8988T (cell line): Measurements from ENCODE around the gene HDHD5.

ENCODE experiments used
- DNase-seq: peaks from one replicate; pipeline ENCODE4 v3.0.0; 2011

The HDHD5 gene

GRCh38 chr22:17105143-17106129 lies 53.6 kb downstream of the HDHD5 start:
- DNase-seq: no peak

DNA sequence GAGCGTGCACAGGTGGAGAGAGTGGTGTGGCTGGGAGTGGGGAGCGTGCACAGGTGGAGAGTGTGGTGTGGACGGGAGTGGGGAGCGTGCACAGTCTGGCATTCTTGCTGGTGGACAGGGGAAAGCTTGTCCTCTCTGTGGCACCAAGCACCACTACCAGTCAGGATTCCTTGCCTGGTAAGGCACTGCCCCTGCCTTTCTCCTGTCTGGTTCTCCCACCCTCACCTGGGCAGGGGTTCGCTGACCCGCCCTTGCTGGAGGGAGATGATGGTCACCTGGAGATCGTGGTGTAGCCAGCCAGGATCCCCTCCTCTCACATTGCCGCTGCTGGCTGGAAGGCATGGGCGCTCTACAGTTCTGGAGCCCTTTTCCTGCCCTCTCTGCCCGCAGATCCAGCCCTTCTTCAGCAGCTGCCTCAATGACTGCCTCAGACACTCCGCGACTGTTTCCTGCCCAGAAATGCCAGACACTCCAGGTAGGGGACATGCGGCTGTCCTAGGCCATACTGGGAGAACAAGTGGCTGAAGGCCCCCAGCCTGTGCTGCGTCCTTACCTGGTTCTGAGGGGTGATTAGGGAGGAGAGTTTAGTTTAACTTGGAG lies 54.6 kb downstream of the HDHD5 start:
- no peak for DNase-seq

DNA sequence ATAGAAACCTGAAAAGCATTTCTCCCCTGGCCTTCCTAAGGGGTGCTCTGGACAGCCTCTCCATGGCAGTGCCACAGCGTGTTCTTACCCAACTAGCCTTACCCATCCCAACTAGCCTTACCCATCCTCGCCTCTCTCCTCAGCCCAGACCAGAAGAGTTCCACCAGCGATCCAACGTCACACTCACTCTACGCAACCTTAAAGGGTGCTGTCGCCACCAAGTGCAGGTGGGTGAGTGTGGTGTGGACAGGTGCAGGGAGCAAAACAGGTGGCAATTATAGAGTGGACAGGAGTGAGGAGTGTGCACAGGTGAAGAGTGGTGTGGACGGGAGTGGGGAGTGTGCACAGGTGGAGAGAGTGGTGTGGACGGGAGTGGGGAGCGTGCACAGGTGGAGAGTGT lies 55.7 kb downstream of the HDHD5 start:
- no peak for DNase-seq

DNA sequence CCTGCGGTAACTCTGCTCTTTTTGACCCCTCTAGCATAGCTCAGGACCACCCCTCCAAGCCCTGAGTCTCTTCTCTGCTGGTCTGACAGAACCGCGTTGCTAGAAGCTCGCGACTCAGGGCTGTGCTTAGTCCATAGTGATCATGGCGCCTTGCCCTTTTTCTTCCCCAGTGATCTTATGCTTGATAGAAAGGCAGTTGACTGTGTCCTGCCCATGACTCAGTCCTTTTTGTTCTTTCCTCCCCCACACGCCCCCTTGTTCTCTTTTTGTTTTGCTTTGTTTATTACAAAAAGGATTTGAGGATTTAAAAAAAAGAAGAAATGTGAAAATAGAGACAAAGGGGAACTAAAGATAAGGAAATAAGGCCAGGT lies 56.8 kb downstream of the HDHD5 start:
- no peak for DNase-seq

DNA sequence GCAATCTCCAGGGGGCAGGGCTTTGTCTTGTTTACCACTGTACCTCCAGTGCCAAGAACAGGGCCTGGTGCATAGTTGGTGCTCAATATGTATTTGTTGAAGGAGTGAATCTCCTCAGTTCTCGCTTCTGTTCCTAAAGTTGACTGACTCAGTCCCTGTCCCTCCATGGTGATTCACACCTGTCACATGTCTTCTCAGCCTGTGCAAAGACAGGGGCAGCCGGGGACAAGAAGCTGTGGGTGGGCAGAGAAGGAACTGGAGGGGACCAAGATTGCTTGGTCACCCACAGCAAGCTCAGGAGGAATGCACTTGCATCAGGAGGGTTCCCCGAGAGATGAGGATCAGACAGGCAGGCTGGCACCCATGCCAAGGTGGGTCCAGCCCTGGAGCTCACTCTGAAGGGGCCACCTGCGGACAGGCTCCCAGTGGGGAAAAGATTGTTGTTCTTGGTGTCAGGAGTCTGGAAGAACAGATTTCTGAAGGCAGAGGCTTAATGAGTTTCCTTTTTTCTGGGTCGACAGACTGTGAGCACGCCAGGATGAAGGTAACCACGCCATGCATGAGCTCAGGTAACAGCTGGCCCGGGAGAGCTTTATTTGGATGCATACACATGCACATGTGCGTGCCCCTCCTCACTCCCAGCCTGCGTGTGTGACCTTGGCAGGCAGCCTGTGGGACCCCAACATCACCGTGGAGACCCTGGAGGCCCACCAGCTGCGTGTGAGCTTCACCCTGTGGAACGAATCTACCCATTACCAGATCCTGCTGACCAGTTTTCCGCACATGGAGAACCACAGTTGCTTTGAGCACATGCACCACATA lies 57.4 kb downstream of the HDHD5 start:
- no peak for DNase-seq

GRCh38 chr22:17100621-17101020 lies 58.5 kb downstream of the HDHD5 start:
- DNase-seq: no peak

- DNase-seq: no peak
These were observed 60.7 kb downstream of the HDHD5 start for GRCh38 chr22:17098379-17098819.

GRCh38 chr22:17097701-17098100 lies 61.4 kb downstream of the HDHD5 start:
- no peak for DNase-seq

DNA sequence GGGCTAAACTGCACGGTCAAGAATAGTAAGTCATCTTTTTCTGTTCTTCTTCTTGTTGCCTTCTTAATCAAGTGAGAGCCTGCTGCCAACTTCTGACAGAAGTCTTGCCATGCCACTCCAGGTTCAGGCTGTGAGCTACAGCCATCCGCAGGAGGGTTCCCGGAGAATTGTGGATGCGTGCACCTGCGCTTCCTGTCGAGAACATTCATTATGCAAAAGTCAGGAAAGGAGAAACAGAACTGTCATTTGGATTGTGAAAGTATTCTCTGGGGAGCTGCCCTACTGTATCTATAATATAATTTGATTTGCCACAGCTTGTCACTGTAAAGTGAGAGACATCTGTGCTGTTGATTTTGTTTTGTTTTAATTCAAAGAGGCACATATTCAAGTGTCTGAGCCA lies 62.0 kb downstream of the HDHD5 start:
- no peak for DNase-seq

DNA sequence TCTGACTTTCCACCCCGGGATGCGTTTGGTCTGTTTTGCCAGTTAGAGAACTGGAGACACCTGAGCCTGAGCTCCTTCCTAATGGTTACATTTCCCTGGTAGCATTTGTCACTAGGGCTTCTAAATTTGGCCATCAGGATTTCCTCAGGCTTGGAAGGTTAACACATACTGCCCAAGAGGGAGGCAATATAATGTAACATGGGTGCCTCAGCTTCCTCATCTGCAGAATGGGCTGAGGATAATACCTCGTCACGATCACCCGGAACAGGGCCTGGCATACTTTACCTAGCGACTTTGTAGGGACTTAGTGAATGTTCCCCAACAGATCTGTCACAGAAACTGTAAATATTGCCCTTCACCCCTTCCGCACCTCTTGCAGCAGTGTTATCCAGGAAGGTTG lies 63.0 kb downstream of the HDHD5 start:
- DNase-seq: no peak

DNA sequence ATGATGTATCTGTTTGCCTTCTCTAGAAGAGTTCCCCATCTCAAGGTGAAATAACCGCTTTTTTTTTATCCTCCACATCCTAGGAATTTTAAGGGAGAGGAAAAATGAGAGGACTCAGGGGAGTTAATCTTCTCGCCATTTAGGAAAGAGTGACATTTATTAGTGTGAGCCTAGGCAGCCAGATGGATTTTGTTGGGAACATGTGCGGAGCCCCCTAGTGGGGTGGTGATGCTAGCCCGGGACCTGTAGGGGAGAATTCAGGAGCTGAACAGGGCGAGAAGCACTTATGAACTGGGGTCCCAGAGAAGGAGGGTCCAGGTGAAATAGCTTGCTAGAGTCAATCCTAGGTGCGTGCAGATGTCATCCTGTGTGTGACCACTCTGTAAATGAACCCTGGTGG lies 63.5 kb downstream of the HDHD5 start:
- no peak for DNase-seq

DNA sequence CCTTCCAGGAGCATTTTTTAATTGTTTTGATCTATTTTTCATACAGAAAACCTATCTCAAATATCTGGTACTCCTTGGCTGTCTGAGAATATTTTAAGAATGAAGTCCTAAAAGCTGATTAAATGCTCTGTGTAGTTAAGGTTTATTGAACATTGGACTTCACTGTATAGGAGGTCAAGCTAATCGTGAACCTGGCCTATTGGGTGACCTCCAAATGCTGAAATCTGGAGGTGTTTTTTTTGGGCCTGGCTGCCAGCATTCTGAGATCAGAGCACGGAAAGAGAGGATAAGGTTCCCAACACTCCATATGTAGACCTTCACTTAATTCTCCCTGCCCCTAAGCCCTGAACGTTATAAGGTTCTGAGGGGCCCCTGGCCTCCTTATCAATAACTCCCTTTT lies 66.0 kb downstream of the HDHD5 start:
- DNase-seq: no peak

DNA sequence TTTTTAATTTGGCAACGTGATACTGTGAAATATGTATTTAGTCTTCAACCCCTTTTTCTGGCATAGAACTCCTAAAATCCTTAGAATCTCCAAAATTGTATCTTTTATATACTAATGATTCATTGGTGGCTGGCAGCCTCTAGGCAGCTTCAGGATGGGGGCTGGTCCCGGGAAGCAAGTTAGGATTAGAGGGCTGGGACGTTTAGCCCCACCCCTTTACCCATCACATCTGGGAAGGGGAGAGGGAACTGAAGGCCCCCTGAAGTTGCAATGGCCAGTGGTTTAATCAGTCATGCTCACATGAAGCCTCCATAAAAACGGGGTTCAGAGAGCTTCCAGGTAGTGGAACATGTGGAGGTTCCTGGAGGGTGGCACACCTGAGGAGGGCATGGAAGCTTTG lies 67.2 kb downstream of the HDHD5 start:
- DNase-seq: no peak

GRCh38 chr22:17090550-17090949 lies 68.5 kb downstream of the HDHD5 start:
- DNase-seq: no peak
